Epithelial cell of proximal tubule (primary cell): ENCODE measurements around the gene ATP6V0A1. TPM values are rescaled to one million over a fixed set of nuclear protein-coding genes. Genes with fewer than 3 reads are reported as not detected.
A peak's percentile ranks its signal among the peaks of the same experiment; 100 is the strongest.
"Not testable (repeated sequence)": the region's sequence is repeated elsewhere in the genome, so short reads cannot be mapped to it uniquely, and the experiment has no call there.

Source experiments
- DNase-seq: peaks from one replicate; pipeline ENCODE4 v3.0.0-alpha.2; 2011; ENCODE audit warnings: low read depth
- H3K4me3 ChIP-seq: 2 replicates; pipeline ENCODE4 v1.5.1; 2011; ENCODE audit warnings: low read depth, mild to moderate bottlenecking, low read length
- CTCF ChIP-seq: conservative IDR thresholded peaks from 2 replicates; pipeline ENCODE4 v1.5.1; 2012; ENCODE audit warnings: low read depth, mild to moderate bottlenecking, low read length
- total RNA-seq: library from RNA; depleted of rRNA; stranded (reverse); fragments of >200 nt; gene quantifications from 2 replicates; pipeline ENCODE4 v1.2.3, GENCODE V29; 2015

The ATP6V0A1 gene
- total RNA-seq, 1 donor from 2014 or later = 32.3 TPM

- H3K4me3 ChIP-seq = peak overlapping the region; percentile 61
- DNase-seq = no peak
- TF ChIP-seq CTCF = peak; percentile 69
Measured at GRCh38 chr17:42548070-42548837, 89.6 kb downstream of the ATP6V0A1 start.

- DNase-seq = no peak
- TF ChIP-seq CTCF = no peak
- H3K4me3 ChIP-seq = peak overlapping the region; percentile 61
Measured at GRCh38 chr17:42548993-42549755, 90.5 kb downstream of the ATP6V0A1 start.

- DNase-seq = not testable (repeated sequence)
- H3K4me3 ChIP-seq = peak within 1 kb of the TSS; percentile 86
Measured at GRCh38 chr17:42552736-42553135, 94.1 kb downstream of the ATP6V0A1 start, which contains the start of gene HSD17B1. HSD17B1 (plus strand) TSS chr17:42552923; CDS start chr17:42552934, 11 bp downstream.

- peak overlapping the region; percentile 86 for H3K4me3 ChIP-seq
- no peak for DNase-seq
- no peak for TF ChIP-seq CTCF
Measured at GRCh38 chr17:42553161-42553818, 94.6 kb downstream of the ATP6V0A1 start.

GRCh38 chr17:42553866-42554249 is 95.2 kb downstream of the ATP6V0A1 start:
- no peak for DNase-seq
- peak; percentile 10 for TF ChIP-seq CTCF
- H3K4me3 ChIP-seq = peak overlapping the region; percentile 86

GRCh38 chr17:42554250-42555121 is 95.8 kb downstream of the ATP6V0A1 start:
- peak overlapping the region; percentile 86 for H3K4me3 ChIP-seq
- no peak for DNase-seq
- no peak for TF ChIP-seq CTCF
